PFSK-1 (cell line): ENCODE data around the gene ARL15.

Experiments
- FOXP2 ChIP-seq: optimal IDR thresholded peaks from 2 replicates; pipeline ENCODE3; 2011; ENCODE audit warnings: borderline replicate concordance, control low read depth, inconsistent platforms; ENCODE audit not compliant: insufficient read depth; ENCODE audit errors: extremely low read length, extremely low read depth
- POLR2AphosphoS5 ChIP-seq: IDR thresholded peaks from 2 replicates; pipeline ENCODE4 v1.6.1; 2012; ENCODE audit warnings: low read depth, mild to moderate bottlenecking, control low read depth, low read length, moderate library complexity
- SIN3A ChIP-seq: IDR thresholded peaks from 2 replicates; pipeline ENCODE4 v1.6.1; 2012; ENCODE audit warnings: mild to moderate bottlenecking, low read length, moderate library complexity, borderline replicate concordance; ENCODE audit not compliant: insufficient read depth
- TAF1 ChIP-seq: IDR thresholded peaks from 2 replicates; pipeline ENCODE4 v1.6.1; 2012; ENCODE audit warnings: low read length, control low read depth, borderline replicate concordance; ENCODE audit not compliant: insufficient read depth
- TF ChIP-seq, protein P1 (sequence below), 2 experiments: IDR thresholded peaks; 2 replicates each; pipeline versions ENCODE4 v1.6.1 to v1.8.0; 2011 to 2012; ENCODE audit warnings: low read depth in 2 of 2, low read length in 2 of 2, control low read depth in 1 of 2, inconsistent platforms in 1 of 2, mild to moderate bottlenecking in 1 of 2, moderate library complexity in 1 of 2; ENCODE audit not compliant: insufficient read depth in 1 of 2

Gene ARL15

GRCh38 chr5:54009828-54010227 is 300.5 kb downstream of the ARL15 start:
- TF ChIP-seq POLR2AphosphoS5 (no peak), SIN3A (no peak), FOXP2 (no peak), TAF1 (no peak)
- TF ChIP-seq, protein P1, sequence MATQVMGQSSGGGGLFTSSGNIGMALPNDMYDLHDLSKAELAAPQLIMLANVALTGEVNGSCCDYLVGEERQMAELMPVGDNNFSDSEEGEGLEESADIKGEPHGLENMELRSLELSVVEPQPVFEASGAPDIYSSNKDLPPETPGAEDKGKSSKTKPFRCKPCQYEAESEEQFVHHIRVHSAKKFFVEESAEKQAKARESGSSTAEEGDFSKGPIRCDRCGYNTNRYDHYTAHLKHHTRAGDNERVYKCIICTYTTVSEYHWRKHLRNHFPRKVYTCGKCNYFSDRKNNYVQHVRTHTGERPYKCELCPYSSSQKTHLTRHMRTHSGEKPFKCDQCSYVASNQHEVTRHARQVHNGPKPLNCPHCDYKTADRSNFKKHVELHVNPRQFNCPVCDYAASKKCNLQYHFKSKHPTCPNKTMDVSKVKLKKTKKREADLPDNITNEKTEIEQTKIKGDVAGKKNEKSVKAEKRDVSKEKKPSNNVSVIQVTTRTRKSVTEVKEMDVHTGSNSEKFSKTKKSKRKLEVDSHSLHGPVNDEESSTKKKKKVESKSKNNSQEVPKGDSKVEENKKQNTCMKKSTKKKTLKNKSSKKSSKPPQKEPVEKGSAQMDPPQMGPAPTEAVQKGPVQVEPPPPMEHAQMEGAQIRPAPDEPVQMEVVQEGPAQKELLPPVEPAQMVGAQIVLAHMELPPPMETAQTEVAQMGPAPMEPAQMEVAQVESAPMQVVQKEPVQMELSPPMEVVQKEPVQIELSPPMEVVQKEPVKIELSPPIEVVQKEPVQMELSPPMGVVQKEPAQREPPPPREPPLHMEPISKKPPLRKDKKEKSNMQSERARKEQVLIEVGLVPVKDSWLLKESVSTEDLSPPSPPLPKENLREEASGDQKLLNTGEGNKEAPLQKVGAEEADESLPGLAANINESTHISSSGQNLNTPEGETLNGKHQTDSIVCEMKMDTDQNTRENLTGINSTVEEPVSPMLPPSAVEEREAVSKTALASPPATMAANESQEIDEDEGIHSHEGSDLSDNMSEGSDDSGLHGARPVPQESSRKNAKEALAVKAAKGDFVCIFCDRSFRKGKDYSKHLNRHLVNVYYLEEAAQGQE (IDR thresholded peaks at IDR 0.05; ENCODE audit: insufficient read depth in 1 of 2, low read depth in 2 of 2, low read length in 2 of 2), result no peak

GRCh38 chr5:54009357-54009756 is 301.0 kb downstream of the ARL15 start:
- TF ChIP-seq TAF1 (no peak), FOXP2 (no peak), POLR2AphosphoS5 (no peak)

- no peak for TF ChIP-seq POLR2AphosphoS5
- TF ChIP-seq SIN3A, result no peak
- TF ChIP-seq, protein P1 (IDR thresholded peaks at IDR 0.05; ENCODE audit: insufficient read depth in 1 of 2, low read depth in 2 of 2, low read length in 2 of 2), result no peak
- no peak for TF ChIP-seq TAF1
- TF ChIP-seq FOXP2, result no peak
These were observed 302.3 kb downstream of the ARL15 start for GRCh38 chr5:54007827-54008777.

- TF ChIP-seq FOXP2, result no peak
- TF ChIP-seq SIN3A, result no peak
- TF ChIP-seq, protein P1 (IDR thresholded peaks at IDR 0.05; ENCODE audit: insufficient read depth in 1 of 2, low read depth in 2 of 2, low read length in 2 of 2), result no peak
- no peak for TF ChIP-seq TAF1
These were observed 305.7 kb downstream of the ARL15 start for GRCh38 chr5:54004697-54005096.

- TF ChIP-seq SIN3A, result no peak
- no peak for TF ChIP-seq POLR2AphosphoS5
- TF ChIP-seq FOXP2, result no peak
- TF ChIP-seq TAF1, result no peak
- TF ChIP-seq, protein P1 (IDR thresholded peaks at IDR 0.05; ENCODE audit: insufficient read depth in 1 of 2, low read depth in 2 of 2, low read length in 2 of 2), result no peak
These were observed 307.6 kb downstream of the ARL15 start for GRCh38 chr5:54002779-54003178.
